ENCODE data around the gene ZNHIT3. TPM values are rescaled to one million over a fixed set of nuclear protein-coding genes. Genes with fewer than 3 reads are reported as not detected.

Gene ZNHIT3
- total RNA-seq, 1 donor from 2014 or later = 68.4 TPM

- Mint-ChIP-seq H3K27ac (no peak overlapping the region), H3K27me3 (ENCODE audit: insufficient read depth, low read depth) (peaks cover 4% of the 10 kb centered on the region), H3K9me3 (no peaks in the 10 kb centered on the region), H3K4me3 (no peak overlapping the region), H3K4me1 (peaks cover 8% of the 10 kb centered on the region), H3K36me3 (peaks cover 23% of the 10 kb centered on the region)
- no peaks in the 10 kb centered on the region for H3K79me2 ChIP-seq (ENCODE audit: low read depth)
- H4K20me1 ChIP-seq (ENCODE audit: low read depth) = no peaks in the 10 kb centered on the region
- no peak overlapping the region for H3K4me3 ChIP-seq
- H2AFZ ChIP-seq (replicated peaks) = no peak overlapping the region
- H3F3A ChIP-seq (ENCODE audit: low read depth) = peaks cover 11% of the 10 kb centered on the region
- H3K27me3 ChIP-seq = no peaks in the 10 kb centered on the region
- no peak overlapping the region for H3K4me2 ChIP-seq
- H3K27ac ChIP-seq = no peak overlapping the region
- no peaks in the 10 kb centered on the region for H3K36me3 ChIP-seq
- no peak for DNase-seq (ENCODE audit: low spot score)
- no peak overlapping the region for H3K9ac ChIP-seq
- TF ChIP-seq EZH2 (IDR thresholded peaks at IDR 0.05) = no peak
- TF ChIP-seq CTCF (IDR thresholded peaks at IDR 0.05) = no peak
- no peak for TF ChIP-seq EZH2phosphoT487 (IDR thresholded peaks at IDR 0.05)
- H3K4me1 ChIP-seq = no peaks in the 10 kb centered on the region
- H3K9me3 ChIP-seq (ENCODE audit: low read depth) = no peaks in the 10 kb centered on the region
These were observed 15.5 kb downstream of the ZNHIT3 start for GRCh38 chr17:36501963-36502362.

GRCh38 chr17:36503456-36504155 is 17.1 kb downstream of the ZNHIT3 start:
- no peak overlapping the region for H3K27ac Mint-ChIP-seq
- H3K27ac ChIP-seq = no peak overlapping the region

GRCh38 chr17:36504156-36504545 is 17.7 kb downstream of the ZNHIT3 start:
- no peaks in the 10 kb centered on the region for H3F3A ChIP-seq (ENCODE audit: low read depth)
- no peaks in the 10 kb centered on the region for H3K9me3 ChIP-seq (ENCODE audit: low read depth)
- no peak overlapping the region for H3K27ac Mint-ChIP-seq
- no peaks in the 10 kb centered on the region for H3K9me3 Mint-ChIP-seq
- no peaks in the 10 kb centered on the region for H3K27me3 ChIP-seq
- DNase-seq (ENCODE audit: low spot score) = no peak
- H3K27ac ChIP-seq = no peak overlapping the region
- no peak overlapping the region for H3K4me3 ChIP-seq
- H3K79me2 ChIP-seq (ENCODE audit: low read depth) = no peaks in the 10 kb centered on the region
- no peak overlapping the region for H3K4me3 Mint-ChIP-seq
- H3K4me1 Mint-ChIP-seq = no peaks in the 10 kb centered on the region
- peaks cover 28% of the 10 kb centered on the region for H3K36me3 Mint-ChIP-seq
- no peaks in the 10 kb centered on the region for H4K20me1 ChIP-seq (ENCODE audit: low read depth)
- H3K4me2 ChIP-seq = no peak overlapping the region
- H3K9ac ChIP-seq = no peak overlapping the region
- TF ChIP-seq EZH2 (IDR thresholded peaks at IDR 0.05) = no peak
- H3K27me3 Mint-ChIP-seq (ENCODE audit: insufficient read depth, low read depth) = peaks cover 5% of the 10 kb centered on the region
- H3K4me1 ChIP-seq = no peaks in the 10 kb centered on the region
- no peaks in the 10 kb centered on the region for H3K36me3 ChIP-seq
- H2AFZ ChIP-seq (replicated peaks) = no peak overlapping the region

More at GRCh38 chr17:36503456-36504155, 17.1 kb downstream of the ZNHIT3 start:
- H3K27me3 ChIP-seq = no peaks in the 10 kb centered on the region
- Mint-ChIP-seq H3K4me1 (no peaks in the 10 kb centered on the region), H3K36me3 (peaks cover 31% of the 10 kb centered on the region), H3K9me3 (no peaks in the 10 kb centered on the region), H3K4me3 (peak overlapping the region; percentile 30), H3K27me3 (ENCODE audit: insufficient read depth, low read depth) (peaks cover 4% of the 10 kb centered on the region)
- H4K20me1 ChIP-seq (ENCODE audit: low read depth) = no peaks in the 10 kb centered on the region
- no peak overlapping the region for H3K4me3 ChIP-seq
- H3K36me3 ChIP-seq = no peaks in the 10 kb centered on the region
- H3K9ac ChIP-seq = no peak overlapping the region
- peaks cover under 1% of the 10 kb centered on the region for H3F3A ChIP-seq (ENCODE audit: low read depth)
- H3K4me2 ChIP-seq = no peak overlapping the region
- TF ChIP-seq EZH2phosphoT487 (IDR thresholded peaks at IDR 0.05) = no peak
- TF ChIP-seq CTCF (IDR thresholded peaks at IDR 0.05) = no peak
- no peak for TF ChIP-seq EZH2 (IDR thresholded peaks at IDR 0.05)
- DNase-seq (ENCODE audit: low spot score) = no peak
- H2AFZ ChIP-seq (replicated peaks) = no peak overlapping the region
- no peaks in the 10 kb centered on the region for H3K79me2 ChIP-seq (ENCODE audit: low read depth)
- no peaks in the 10 kb centered on the region for H3K4me1 ChIP-seq
- H3K9me3 ChIP-seq (ENCODE audit: low read depth) = no peaks in the 10 kb centered on the region

- Histone ChIP-seq H3K9me3 (ENCODE audit: low read depth) (no peaks in the 10 kb centered on the region), H3F3A (ENCODE audit: low read depth) (no peaks in the 10 kb centered on the region), H3K27me3 (no peaks in the 10 kb centered on the region), H2AFZ (replicated peaks) (no peak overlapping the region), H3K27ac (no peak overlapping the region), H3K4me3 (no peak overlapping the region), H3K36me3 (no peaks in the 10 kb centered on the region), H3K9ac (no peak overlapping the region), H3K79me2 (ENCODE audit: low read depth) (no peaks in the 10 kb centered on the region), H3K4me1 (no peaks in the 10 kb centered on the region), H4K20me1 (ENCODE audit: low read depth) (no peaks in the 10 kb centered on the region), H3K4me2 (no peak overlapping the region)
- Mint-ChIP-seq H3K27ac (no peak overlapping the region), H3K36me3 (peaks cover 28% of the 10 kb centered on the region), H3K4me3 (no peak overlapping the region), H3K27me3 (ENCODE audit: insufficient read depth, low read depth) (peaks cover 6% of the 10 kb centered on the region), H3K4me1 (no peaks in the 10 kb centered on the region), H3K9me3 (no peaks in the 10 kb centered on the region)
- no peak for DNase-seq (ENCODE audit: low spot score)
- TF ChIP-seq EZH2phosphoT487 (IDR thresholded peaks at IDR 0.05) (no peak), CTCF (IDR thresholded peaks at IDR 0.05) (no peak), EZH2 (IDR thresholded peaks at IDR 0.05) (no peak)
These were observed 18.7 kb downstream of the ZNHIT3 start for GRCh38 chr17:36505171-36505570.

Data from neural progenitor cell (in vitro differentiated cells).